ENCODE results near the gene HOXC12. TPM values are rescaled to one million over a fixed set of nuclear protein-coding genes. Genes with fewer than 3 reads are reported as not detected.

Gene HOXC12
- total and polyA plus RNA-seq, 2 of the 8 experiments (the other 6 are each of a cell fraction or from before 2014, with no cell fraction given), result not detected

- Histone ChIP-seq H3K9ac (replicated peaks in 1 of 4; ENCODE audit: extremely low read depth in 1 of 4, low read depth in 3 of 4, low read length in 3 of 4) (no peak overlapping the region), H3K36me3 (ENCODE audit: control insufficient read depth in 2 of 4, insufficient read depth in 4 of 4, low read length in 3 of 4) (no peaks in the 10 kb centered on the region; a peak in 2 of 8 replicates), H3K9me3 (ENCODE audit: insufficient read depth in 2 of 2, low read depth in 1 of 2, low read length in 1 of 2) (no peaks in the 10 kb centered on the region), H2BK5ac (ENCODE audit: low read depth, low read length) (no peak overlapping the region), H4K8ac (ENCODE audit: extremely low read depth, insufficient read depth, low read length) (no peak overlapping the region), H3K27me3 (replicated peaks in 1 of 4; ENCODE audit: control insufficient read depth in 3 of 4, extremely low read depth in 1 of 4, insufficient read depth in 3 of 4, low read length in 3 of 4) (peaks cover 99 to 100% (median 100%) of the 10 kb centered on the region in 4 experiments), H3K23me2 (ENCODE audit: low read depth, low read length) (no peaks in the 10 kb centered on the region), H3K23ac (ENCODE audit: insufficient read length) (no peak overlapping the region), H3K79me2 (ENCODE audit: control insufficient read depth in 1 of 2, insufficient read depth in 2 of 2, low read length in 2 of 2) (no peaks in the 10 kb centered on the region), H4K5ac (ENCODE audit: insufficient read length, low read depth, low read length) (no peak overlapping the region), H4K20me1 (replicated peaks in 1 of 2; ENCODE audit: control insufficient read depth in 1 of 2, insufficient read depth in 2 of 2, low read length in 2 of 2) (peaks cover 18 to 42% of the 10 kb centered on the region in 2 experiments), H3K4me3 (ENCODE audit: extremely low read depth in 1 of 4, insufficient read depth in 2 of 4, low read depth in 3 of 4, low read length in 4 of 4) (no peak overlapping the region), H2BK120ac (replicated peaks; ENCODE audit: low read depth, low read length) (no peak overlapping the region), H3K14ac (ENCODE audit: insufficient read length) (no peak overlapping the region), H3K79me1 (ENCODE audit: low read depth, low read length) (no peaks in the 10 kb centered on the region), H3K4ac (replicated peaks; ENCODE audit: insufficient read length, low read depth, low read length) (no peak overlapping the region), H3K18ac (ENCODE audit: extremely low read depth, low read length) (no peak overlapping the region), H3K27ac (ENCODE audit: low read depth, low read length) (no peak overlapping the region), H2BK20ac (ENCODE audit: low read length) (no peak overlapping the region), H2BK12ac (ENCODE audit: low read depth, low read length) (peak overlapping the region; percentile 27; the same call in 1 of the 2 replicates), H3K56ac (replicated peaks; ENCODE audit: insufficient read length, low read depth, low read length) (no peak overlapping the region), H2AK5ac (ENCODE audit: low read depth, low read length) (0 out of 2 replicates have a peak overlapping the region, but pooled peaks have one; percentile 15), H2AFZ (ENCODE audit: low read length) (no peak overlapping the region), H2BK15ac (ENCODE audit: low read length) (no peak overlapping the region), H4K91ac (replicated peaks; ENCODE audit: insufficient read length, low read length) (no peak overlapping the region), H3K4me2 (ENCODE audit: insufficient read depth in 1 of 2, low read depth in 2 of 2, low read length in 2 of 2) (no peak overlapping the region), H3K4me1 (replicated peaks in 1 of 4; ENCODE audit: control insufficient read depth in 3 of 4, insufficient read depth in 4 of 4, low read length in 3 of 4) (peaks cover 0 to 4% (median 0%) of the 10 kb centered on the region in 4 experiments; a peak in 2 of 7 replicates)
- DNase-seq (ENCODE audit: low read depth in 1 of 2, low spot score in 2 of 2) (no peak), FAIRE-seq (no peak)
- 20% methylated on average over 5 of the region's 5 CpGs; no CpG with 5 or more reads in 1 of the 2 experiments for WGBS, 2 experiments (ENCODE audit: extremely low coverage in 1 of 2, insufficient coverage in 1 of 2, insufficient read length in 1 of 2, insufficient replicate concordance in 2 of 2, low coverage in 1 of 2, low lambda C conversion rate in 2 of 2, missing lambda C conversion rate in 1 of 2)
- ChIA-PET POLR2A (ENCODE audit: partially characterized antibody) (no interaction called here), CTCF (ENCODE audit: partially characterized antibody) (interaction anchor here (1.0 to 2.3 kb wide), 5 partner anchors 20 to 210 kb away, joined by 3 to 8 read pairs (median 3); no protein-coding TSS in a partner anchor)
- no peak for TF ChIP-seq BCL11A (IDR thresholded peaks at IDR 0.05; ENCODE audit: low read depth in 2 of 2, low read length in 2 of 2)
- TF ChIP-seq CBX8 (IDR thresholded peaks at IDR 0.05; ENCODE audit: borderline replicate concordance, low read depth, low read length), result 0 out of 2 replicates have a peak, but pooled peaks have one; percentile 7
These were observed 12.8 kb downstream of the HOXC12 start for GRCh38 chr12:53967421-53967925.

All from H1 (cell line).